RWPE1 (cell line): Measurements from ENCODE around the gene MAN1A1.

Experiments used
- CTCF ChIA-PET: fragments of 350-600 bp; sonication (Branson Sonifier 250); formaldehyde crosslinking; extraction: SDS; loops from one replicate; lab custom pipeline; 2021; lab: Yijun Ruan, JAX
- POLR2A ChIA-PET: fragments of 400-600 bp; formaldehyde crosslinking; extraction: SDS; loops from one replicate; lab custom pipeline; 2020; ENCODE audit warnings: antibody characterized with exemption; ENCODE audit not compliant: low non-redundant PET; lab: Yijun Ruan, JAX
- DNase-seq: peaks from one replicate; pipeline ENCODE4 v3.0.0; 2012; ENCODE audit warnings: low spot score
- H3K27ac ChIP-seq: fragments of 450-650 bp; 2 replicates; pipeline ENCODE4 v1.5.1; 2017
- TF ChIP-seq, protein P1 (sequence below): fragments of 450-650 bp; conservative IDR thresholded peaks from 2 replicates; pipeline ENCODE4 v1.5.1; 2017; ENCODE audit warnings: low read depth, mild to moderate bottlenecking

Gene MAN1A1

DNA sequence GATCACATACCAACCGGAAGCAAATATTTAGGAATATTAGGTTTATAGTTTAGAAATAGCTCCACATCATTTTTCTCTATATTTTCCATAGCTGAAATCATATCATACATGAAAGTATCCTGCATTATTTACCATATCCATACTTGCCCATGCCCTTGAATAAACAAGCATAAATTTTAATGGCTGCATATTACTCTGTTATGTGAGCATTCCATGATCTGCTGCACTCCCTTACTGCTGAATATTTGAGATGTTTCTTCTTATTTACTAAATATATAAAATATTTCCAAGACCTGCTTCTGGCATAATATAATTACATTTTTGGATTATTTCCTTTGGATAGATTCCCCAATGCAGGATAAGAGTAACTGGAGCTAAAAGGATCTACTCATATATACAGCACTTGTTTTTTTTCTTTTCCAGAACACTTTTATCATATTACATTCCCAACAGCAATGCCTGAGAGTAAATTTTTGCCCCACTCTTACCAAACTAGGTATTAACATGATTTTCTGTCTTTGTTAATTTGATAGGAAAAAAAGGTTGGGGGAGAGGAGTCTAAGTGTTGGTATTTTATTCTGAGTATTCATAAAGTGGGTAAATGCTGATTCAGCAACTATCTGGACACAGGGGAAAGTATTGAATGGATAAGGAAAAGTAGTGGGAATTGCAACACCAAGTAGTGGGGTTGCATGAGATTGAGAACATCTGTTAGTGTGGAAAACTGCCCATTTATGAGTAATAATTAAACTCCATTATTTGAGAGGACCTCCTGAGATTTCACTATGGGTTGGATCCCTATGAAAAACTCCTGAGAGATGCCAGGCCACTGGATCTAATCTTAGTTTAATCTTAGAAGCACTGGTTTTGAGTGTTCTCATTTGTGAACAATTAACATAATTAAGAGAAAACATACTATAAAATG is 76.0 kb downstream of the MAN1A1 start:
- TF ChIP-seq, protein P1, sequence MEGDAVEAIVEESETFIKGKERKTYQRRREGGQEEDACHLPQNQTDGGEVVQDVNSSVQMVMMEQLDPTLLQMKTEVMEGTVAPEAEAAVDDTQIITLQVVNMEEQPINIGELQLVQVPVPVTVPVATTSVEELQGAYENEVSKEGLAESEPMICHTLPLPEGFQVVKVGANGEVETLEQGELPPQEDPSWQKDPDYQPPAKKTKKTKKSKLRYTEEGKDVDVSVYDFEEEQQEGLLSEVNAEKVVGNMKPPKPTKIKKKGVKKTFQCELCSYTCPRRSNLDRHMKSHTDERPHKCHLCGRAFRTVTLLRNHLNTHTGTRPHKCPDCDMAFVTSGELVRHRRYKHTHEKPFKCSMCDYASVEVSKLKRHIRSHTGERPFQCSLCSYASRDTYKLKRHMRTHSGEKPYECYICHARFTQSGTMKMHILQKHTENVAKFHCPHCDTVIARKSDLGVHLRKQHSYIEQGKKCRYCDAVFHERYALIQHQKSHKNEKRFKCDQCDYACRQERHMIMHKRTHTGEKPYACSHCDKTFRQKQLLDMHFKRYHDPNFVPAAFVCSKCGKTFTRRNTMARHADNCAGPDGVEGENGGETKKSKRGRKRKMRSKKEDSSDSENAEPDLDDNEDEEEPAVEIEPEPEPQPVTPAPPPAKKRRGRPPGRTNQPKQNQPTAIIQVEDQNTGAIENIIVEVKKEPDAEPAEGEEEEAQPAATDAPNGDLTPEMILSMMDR = no peak
- no peak overlapping the region for H3K27ac ChIP-seq
- POLR2A ChIA-PET = no interaction called here
- DNase-seq = peak; percentile 24
- CTCF ChIA-PET = interaction anchor here (0.6 kb wide), 1 partner anchor 67 kb away, joined by 3 read pairs; no protein-coding TSS in a partner anchor

DNA sequence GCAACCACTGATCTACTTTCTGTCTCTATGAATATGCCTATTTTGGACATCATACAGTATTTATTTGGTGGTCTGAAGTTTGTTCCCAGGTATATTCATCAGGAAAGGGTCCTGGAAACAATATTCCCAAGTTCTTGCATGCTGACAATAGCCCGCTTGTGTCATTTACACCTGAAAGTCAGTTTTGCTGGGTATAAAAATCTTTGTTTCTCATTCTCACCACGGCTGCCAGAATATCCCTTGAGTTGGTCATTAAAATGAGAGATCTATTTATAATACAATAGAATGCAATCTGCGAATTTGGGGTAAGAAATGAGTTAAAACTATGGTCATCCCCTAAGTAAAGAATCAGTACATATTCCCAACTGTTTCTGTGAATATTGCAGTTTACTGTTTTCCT is 79.0 kb downstream of the MAN1A1 start:
- TF ChIP-seq, protein P1 = no peak
- H3K27ac ChIP-seq = no peak overlapping the region
- no peak for DNase-seq
- ChIA-PET CTCF (no interaction called here), POLR2A (no interaction called here)

DNA sequence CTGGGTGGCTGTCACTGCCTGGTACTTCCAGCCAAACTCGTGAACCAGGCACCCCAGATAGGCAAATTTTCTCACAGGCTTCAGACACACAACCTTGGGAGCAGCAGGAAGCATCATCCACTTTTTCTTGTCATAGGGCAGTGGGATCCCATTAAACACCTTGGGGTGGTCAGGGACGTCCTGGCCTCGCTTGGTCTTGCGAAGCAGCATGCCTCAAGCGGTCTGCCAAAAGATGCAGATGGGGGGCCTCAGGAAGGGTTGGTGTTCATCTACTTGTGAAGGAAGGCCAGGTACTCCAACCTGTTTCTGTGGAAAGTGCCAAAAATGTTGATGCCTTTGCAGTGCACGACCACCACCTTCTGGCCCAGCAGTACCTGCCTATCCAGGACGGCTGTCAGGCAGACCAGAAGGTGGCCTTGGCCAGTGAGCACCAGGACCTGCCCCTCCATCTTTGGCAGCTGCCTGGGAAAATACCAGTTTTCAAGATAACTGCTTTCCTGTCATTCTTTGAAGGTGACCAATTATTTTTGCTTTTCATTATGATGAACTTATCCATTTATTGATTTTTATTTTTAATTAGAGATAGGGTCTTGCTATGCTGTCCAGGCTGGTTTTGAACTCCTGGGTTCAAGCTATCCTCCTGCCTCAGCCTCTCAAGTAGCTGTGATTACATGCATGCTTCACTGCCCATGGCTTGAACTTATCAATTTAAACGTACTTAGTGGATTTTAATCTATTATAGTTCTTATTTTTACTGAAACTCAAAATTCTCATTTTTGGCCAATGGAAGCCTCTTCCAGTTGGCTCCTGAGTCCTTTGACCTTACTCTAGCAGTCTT is 80.1 kb downstream of the MAN1A1 start:
- TF ChIP-seq, protein P1 = no peak
- CTCF ChIA-PET = no interaction called here
- DNase-seq = no peak
- POLR2A ChIA-PET = no interaction called here
- H3K27ac ChIP-seq = no peak overlapping the region

DNA sequence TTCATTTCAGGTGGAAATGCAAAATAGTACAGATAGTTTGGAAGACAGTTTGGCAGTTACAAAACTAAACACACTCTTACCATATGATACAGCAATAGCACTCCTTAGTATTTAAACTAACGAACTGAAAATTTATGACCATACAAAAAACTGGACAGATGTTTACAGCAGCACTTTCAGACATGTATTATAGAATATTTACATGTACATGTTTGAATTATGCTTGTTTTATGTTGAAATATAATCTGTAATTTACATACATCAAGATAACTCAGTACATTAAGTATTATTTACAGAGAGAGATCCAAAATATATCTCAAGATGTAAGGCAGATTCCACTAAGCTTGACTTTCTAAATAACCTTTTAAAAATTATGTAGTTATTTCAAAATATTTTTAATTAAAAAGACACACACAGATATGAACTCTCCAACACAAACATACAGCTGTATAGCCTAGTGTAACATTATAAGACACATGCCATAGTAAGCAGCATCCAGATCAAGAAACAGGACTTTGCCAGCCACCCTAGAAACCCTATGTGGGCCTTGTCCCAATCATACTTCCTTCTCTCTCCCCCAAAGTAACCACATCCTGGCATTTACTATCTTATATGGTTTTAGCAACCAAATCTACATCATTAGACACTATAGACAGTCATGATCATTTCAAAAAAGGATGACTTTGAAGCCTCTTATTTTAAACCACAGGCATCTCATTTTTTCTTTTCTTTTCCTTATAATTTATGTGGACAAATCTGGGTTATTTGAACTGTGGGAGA is 82.2 kb downstream of the MAN1A1 start:
- no peak overlapping the region for H3K27ac ChIP-seq
- TF ChIP-seq, protein P1 = no peak
- CTCF ChIA-PET = no interaction called here
- POLR2A ChIA-PET = no interaction called here
- no peak for DNase-seq

DNA sequence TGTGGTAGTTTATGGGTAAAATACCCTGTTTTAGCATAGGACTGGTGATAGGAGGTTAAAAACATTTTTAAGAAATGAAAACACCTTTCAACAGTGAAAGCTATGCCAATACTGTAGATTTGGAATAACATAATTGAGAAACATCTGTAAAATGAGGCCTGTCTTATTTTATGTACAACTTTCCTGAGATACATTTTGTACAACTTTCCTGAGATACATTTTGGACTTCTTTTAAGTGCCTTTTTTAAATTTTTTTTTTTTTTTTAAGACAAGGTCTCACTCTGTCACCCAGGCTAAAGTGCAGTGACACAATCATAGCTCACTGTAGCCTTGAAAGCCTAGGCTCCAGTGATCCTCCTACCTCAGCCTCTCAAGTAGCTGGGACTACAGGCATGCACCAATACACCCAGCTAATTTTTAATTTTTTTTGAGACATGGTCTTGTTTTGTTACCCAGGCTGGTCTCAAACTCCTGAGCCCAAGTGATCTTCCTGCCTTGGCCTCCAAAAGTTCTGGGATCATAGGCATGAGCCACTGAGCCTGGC is 84.6 kb downstream of the MAN1A1 start:
- ChIA-PET CTCF (no interaction called here), POLR2A (no interaction called here)
- H3K27ac ChIP-seq = no peak overlapping the region
- no peak for DNase-seq
- TF ChIP-seq, protein P1 = no peak
